Type B pancreatic cell (in vitro differentiated cells): ENCODE measurements around the gene RCOR1. TPM values are rescaled to one million over a fixed set of nuclear protein-coding genes. Genes with fewer than 3 reads are reported as not detected.
A peak's percentile ranks its signal among the peaks of the same experiment; 100 is the strongest.

Experiments used
- DNase-seq: peaks from one replicate; pipeline ENCODE4 v3.0.0; 2021; ENCODE audit warnings: mixed read lengths; ENCODE audit not compliant: unreplicated experiment; ENCODE audit errors: extremely low spot score
- H3K27ac Mint-ChIP-seq: 2 replicates; pipeline ENCODE4 v1.8.0; 2021; ENCODE audit warnings: mild to moderate bottlenecking, mixed read lengths
- H3K27me3 Mint-ChIP-seq: 2 replicates; pipeline ENCODE4 v1.8.0; 2021; ENCODE audit warnings: mixed read lengths
- H3K36me3 Mint-ChIP-seq: 2 replicates; pipeline ENCODE4 v1.8.0; 2021; ENCODE audit warnings: mixed read lengths
- H3K4me1 Mint-ChIP-seq: one replicate; pipeline ENCODE4 v1.8.0; 2021; ENCODE audit warnings: mixed read lengths; ENCODE audit not compliant: unreplicated experiment
- H3K4me3 Mint-ChIP-seq: 2 replicates; pipeline ENCODE4 v1.8.0; 2021; ENCODE audit warnings: mild to moderate bottlenecking, mixed read lengths
- H3K9me3 Mint-ChIP-seq: 2 replicates; pipeline ENCODE4 v1.8.0; 2021; ENCODE audit warnings: mixed read lengths
- CTCF ChIP-seq: fragments of 200-600 bp; sonication (generic); conservative IDR thresholded peaks from 2 replicates; pipeline ENCODE4 v1.5.0; 2021; ENCODE audit warnings: antibody characterized with exemption, mild to moderate bottlenecking
- total RNA-seq: library from RNA; stranded (reverse); gene quantifications from 2 replicates; pipeline ENCODE4 v1.2.1, GENCODE V29; 2021; ENCODE audit warnings: low replicate concordance

The RCOR1 gene
- total RNA-seq, 1 donor from 2014 or later: 35.3 TPM

- Mint-ChIP-seq H3K4me1 (no peaks in the 10 kb centered on the region), H3K27ac (no peak overlapping the region)
Measured at GRCh38 chr14:102726191-102726949, 133.9 kb downstream of the RCOR1 start.

GRCh38 chr14:102727336-102728095 is 135.1 kb downstream of the RCOR1 start:
- H3K27me3 Mint-ChIP-seq: no peaks in the 10 kb centered on the region
- no peaks in the 10 kb centered on the region for H3K4me1 Mint-ChIP-seq
- peak; percentile 24 for DNase-seq
- H3K36me3 Mint-ChIP-seq: peaks cover 28% of the 10 kb centered on the region
- TF ChIP-seq CTCF: no peak
- H3K27ac Mint-ChIP-seq: no peak overlapping the region
- no peaks in the 10 kb centered on the region for H3K9me3 Mint-ChIP-seq
- H3K4me3 Mint-ChIP-seq: no peak overlapping the region

More at GRCh38 chr14:102726191-102726949, 133.9 kb downstream of the RCOR1 start:
- no peaks in the 10 kb centered on the region for H3K9me3 Mint-ChIP-seq
- H3K4me3 Mint-ChIP-seq: no peak overlapping the region
- no peak for TF ChIP-seq CTCF
- H3K36me3 Mint-ChIP-seq: peaks cover 34% of the 10 kb centered on the region
- DNase-seq: peak; percentile 36
- H3K27me3 Mint-ChIP-seq: no peaks in the 10 kb centered on the region

GRCh38 chr14:102728501-102728900 is 136.1 kb downstream of the RCOR1 start:
- H3K9me3 Mint-ChIP-seq: no peaks in the 10 kb centered on the region
- peaks cover 24% of the 10 kb centered on the region for H3K36me3 Mint-ChIP-seq
- DNase-seq: no peak
- no peak overlapping the region for H3K4me3 Mint-ChIP-seq
- no peaks in the 10 kb centered on the region for H3K27me3 Mint-ChIP-seq
- no peak for TF ChIP-seq CTCF
- H3K27ac Mint-ChIP-seq: peak overlapping the region; percentile 41
- H3K4me1 Mint-ChIP-seq: no peaks in the 10 kb centered on the region

GRCh38 chr14:102729268-102729667 is 136.8 kb downstream of the RCOR1 start:
- Mint-ChIP-seq H3K36me3 (peaks cover 23% of the 10 kb centered on the region), H3K27me3 (no peaks in the 10 kb centered on the region), H3K27ac (no peak overlapping the region), H3K4me3 (no peak overlapping the region), H3K9me3 (no peaks in the 10 kb centered on the region), H3K4me1 (no peaks in the 10 kb centered on the region)
- DNase-seq: no peak
- no peak for TF ChIP-seq CTCF

GRCh38 chr14:102729825-102730224 is 137.4 kb downstream of the RCOR1 start:
- Mint-ChIP-seq H3K36me3 (peaks cover 20% of the 10 kb centered on the region), H3K27me3 (no peaks in the 10 kb centered on the region), H3K9me3 (no peaks in the 10 kb centered on the region), H3K4me1 (no peaks in the 10 kb centered on the region), H3K27ac (no peak overlapping the region), H3K4me3 (no peak overlapping the region)
- no peak for DNase-seq
- TF ChIP-seq CTCF: no peak
